GM23338 (cell line): ENCODE data around the gene PHF21A. TPM values are rescaled to one million over a fixed set of nuclear protein-coding genes. Genes with fewer than 3 reads are reported as not detected.

Experiments
- ATAC-seq: fragments of 200-7000 bp; cut with Tn5 transposase; 3 replicates; pipeline ENCODE4 v1.9.1; 2020
- DNase-seq: peaks from one replicate; pipeline ENCODE4 v3.0.0-alpha.2; 2015; ENCODE audit warnings: low spot score
- H2AFZ ChIP-seq: fragments of 200-600 bp; sonication (generic); 2 replicates; pipeline ENCODE4 v1.8.0; 2016; ENCODE audit warnings: antibody characterized with exemption, mild to moderate bottlenecking, moderate library complexity
- H3F3A ChIP-seq: fragments of 200-600 bp; sonication (generic); replicated peaks from 2 replicates; pipeline ENCODE4 v1.8.0; 2017; ENCODE audit warnings: antibody characterized with exemption, mixed run types, low read depth
- H3K27ac ChIP-seq: fragments of 200-600 bp; sonication (generic); 2 replicates; pipeline ENCODE4 v1.6.1; 2016; ENCODE audit warnings: low read depth
- H3K27me3 ChIP-seq: fragments of 200-600 bp; sonication (generic); 2 replicates; pipeline ENCODE4 v1.8.0; 2016; ENCODE audit warnings: mild to moderate bottlenecking, mixed run types, moderate library complexity; ENCODE audit not compliant: insufficient read depth
- H3K36me3 ChIP-seq: fragments of 200-600 bp; sonication (generic); 2 replicates; pipeline ENCODE4 v1.8.0; 2016; ENCODE audit warnings: mild to moderate bottlenecking; ENCODE audit not compliant: insufficient read depth
- H3K4me1 ChIP-seq: fragments of 200-600 bp; sonication (generic); 2 replicates; pipeline ENCODE4 v1.8.0; 2016; ENCODE audit warnings: mild to moderate bottlenecking, moderate library complexity; ENCODE audit not compliant: insufficient read depth
- H3K4me2 ChIP-seq: fragments of 200-600 bp; sonication (generic); 2 replicates; pipeline ENCODE4 v1.7.1; 2017; ENCODE audit warnings: mixed run types
- H3K4me3 ChIP-seq: fragments of 200-600 bp; sonication (generic); 2 replicates; pipeline ENCODE4 v1.6.1; 2016; ENCODE audit warnings: mixed run types
- H3K79me2 ChIP-seq: fragments of 200-600 bp; sonication (generic); replicated peaks from 2 replicates; pipeline ENCODE4 v1.8.0; 2017; ENCODE audit warnings: mild to moderate bottlenecking; ENCODE audit not compliant: insufficient read depth
- H3K9me2 ChIP-seq: fragments of 200-600 bp; sonication (generic); 2 replicates; pipeline ENCODE4 v1.8.0; 2017; ENCODE audit not compliant: insufficient read depth
- H4K20me1 ChIP-seq: fragments of 200-600 bp; sonication (generic); replicated peaks from 2 replicates; pipeline ENCODE4 v1.8.0; 2017; ENCODE audit warnings: mild to moderate bottlenecking; ENCODE audit not compliant: insufficient read depth
- H3K27ac Mint-ChIP-seq: 2 replicates; pipeline ENCODE4 v1.8.0; 2020; ENCODE audit warnings: inconsistent platforms, mild to moderate bottlenecking, moderate library complexity, mixed read lengths
- H3K27me3 Mint-ChIP-seq: 3 replicates; pipeline ENCODE4 v1.8.0; 2022; ENCODE audit warnings: low read depth, mild to moderate bottlenecking, moderate library complexity, mixed read lengths, inconsistent platforms; ENCODE audit not compliant: insufficient read depth, poor library complexity
- H3K36me3 Mint-ChIP-seq: 3 replicates; pipeline ENCODE4 v1.8.0; 2021; ENCODE audit warnings: low read depth, mild to moderate bottlenecking, inconsistent platforms, moderate library complexity, mixed read lengths
- H3K4me1 Mint-ChIP-seq: 3 replicates; pipeline ENCODE4 v1.8.0; 2020; ENCODE audit warnings: mild to moderate bottlenecking, inconsistent platforms, mixed read lengths
- H3K4me3 Mint-ChIP-seq: 3 replicates; pipeline ENCODE4 v1.8.0; 2021; ENCODE audit warnings: moderate library complexity, mild to moderate bottlenecking, inconsistent platforms, mixed read lengths
- H3K9me3 Mint-ChIP-seq: 3 replicates; pipeline ENCODE4 v1.8.0; 2020; ENCODE audit warnings: moderate library complexity, mild to moderate bottlenecking, inconsistent platforms, mixed read lengths
- CREB1 ChIP-seq: fragments of 250-450 bp; sonication (Bioruptor Pico); IDR thresholded peaks from 2 replicates; pipeline ENCODE4 v1.5.0; 2020; ENCODE audit warnings: low read depth, mild to moderate bottlenecking, moderate library complexity
- EZH2 ChIP-seq: fragments of 200-600 bp; sonication (generic); IDR thresholded peaks from one replicate; pipeline ENCODE4 v1.8.0; 2017; ENCODE audit warnings: antibody characterized with exemption, mild to moderate bottlenecking, low read depth; ENCODE audit not compliant: unreplicated experiment
- NANOG ChIP-seq: IDR thresholded peaks from 2 replicates; pipeline ENCODE4 v1.6.1; 2016; ENCODE audit warnings: antibody characterized with exemption, borderline replicate concordance
- POLR2AphosphoS5 ChIP-seq: IDR thresholded peaks from 2 replicates; pipeline ENCODE4 v1.6.1; 2016; ENCODE audit warnings: antibody characterized with exemption, low read depth
- ZNF114 ChIP-seq: fragments of 250-450 bp; sonication (Bioruptor Pico); IDR thresholded peaks from 2 replicates; pipeline ENCODE4 v1.5.0; 2020; ENCODE audit warnings: mild to moderate bottlenecking, moderate library complexity
- polyA plus RNA-seq: library from polyadenylated mRNA; unstranded; fragments of >200 nt; fragmentation: Nextera tagmentation; extraction: Ambion mirVana; gene quantifications from 2 replicates; pipeline ENCODE4 v1.2.1, GENCODE V29; 2016
- total RNA-seq: library from RNA; depleted of rRNA; stranded (reverse); fragments of >200 nt; shearing (Covaris generic); gene quantifications from 2 replicates; pipeline ENCODE4 v1.2.3, GENCODE V29; 2014
- TF ChIP-seq, protein P1 (sequence below): IDR thresholded peaks from 2 replicates; pipeline ENCODE4 v1.6.1; 2016; ENCODE audit warnings: antibody characterized with exemption
- TF ChIP-seq, protein P2 (sequence below): IDR thresholded peaks from one replicate; pipeline ENCODE4 v1.6.1; 2018; ENCODE audit warnings: antibody characterized with exemption; ENCODE audit not compliant: unreplicated experiment
- TF ChIP-seq, protein P3 (sequence below): fragments of 250-450 bp; sonication (Bioruptor Pico); IDR thresholded peaks from 2 replicates; pipeline ENCODE4 v1.5.0; 2020; ENCODE audit warnings: mild to moderate bottlenecking, moderate library complexity

Gene PHF21A
- total and polyA plus RNA-seq, 2 experiments from 2014 or later = 21.7 to 23.6 TPM

DNA sequence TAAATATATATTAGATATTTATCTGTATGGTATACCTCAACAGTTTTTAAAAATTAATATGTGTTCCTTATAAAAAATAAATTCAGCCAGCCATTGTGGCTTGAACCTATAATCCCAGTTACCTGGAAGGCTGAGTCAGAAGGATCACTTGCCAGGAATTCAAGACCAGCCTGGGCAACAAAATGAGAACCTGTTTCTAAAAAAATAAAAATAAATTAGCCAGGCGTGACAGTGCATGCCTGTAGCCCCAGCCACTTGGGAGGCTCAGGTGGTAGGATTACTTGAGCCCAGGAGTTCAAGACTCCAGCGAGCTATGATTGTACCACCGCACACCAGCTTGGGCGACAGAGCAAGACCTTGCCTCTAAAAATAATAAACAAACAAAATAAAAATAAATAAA, 54.9 kb downstream of the PHF21A start (continued):
- TF ChIP-seq, protein P1, sequence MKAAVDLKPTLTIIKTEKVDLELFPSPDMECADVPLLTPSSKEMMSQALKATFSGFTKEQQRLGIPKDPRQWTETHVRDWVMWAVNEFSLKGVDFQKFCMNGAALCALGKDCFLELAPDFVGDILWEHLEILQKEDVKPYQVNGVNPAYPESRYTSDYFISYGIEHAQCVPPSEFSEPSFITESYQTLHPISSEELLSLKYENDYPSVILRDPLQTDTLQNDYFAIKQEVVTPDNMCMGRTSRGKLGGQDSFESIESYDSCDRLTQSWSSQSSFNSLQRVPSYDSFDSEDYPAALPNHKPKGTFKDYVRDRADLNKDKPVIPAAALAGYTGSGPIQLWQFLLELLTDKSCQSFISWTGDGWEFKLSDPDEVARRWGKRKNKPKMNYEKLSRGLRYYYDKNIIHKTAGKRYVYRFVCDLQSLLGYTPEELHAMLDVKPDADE = no peak
- TF ChIP-seq EZH2 (no peak), POLR2AphosphoS5 (no peak)

DNA sequence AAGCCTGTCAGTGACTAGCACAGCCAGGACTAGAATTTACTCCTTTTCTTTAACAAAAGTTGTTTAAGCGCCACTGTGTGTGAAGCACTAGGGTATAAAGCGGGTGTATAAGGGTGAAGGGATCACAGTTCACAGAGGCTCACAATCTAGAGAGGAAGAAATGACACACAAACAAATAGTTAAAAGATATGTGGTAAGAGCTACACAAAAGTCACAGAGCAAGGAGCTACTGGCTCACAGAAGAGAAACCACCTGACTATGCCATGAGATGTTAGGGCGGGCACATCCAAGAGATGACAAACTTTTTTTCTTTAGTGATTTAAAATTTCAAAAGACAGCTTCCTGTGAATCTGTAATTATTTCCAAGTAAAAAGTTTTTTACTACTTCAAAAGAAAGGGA, 55.6 kb downstream of the PHF21A start:
- Histone ChIP-seq H3K79me2 (no peaks in the 10 kb centered on the region), H3K27me3 (no peaks in the 10 kb centered on the region), H3K4me3 (no peak overlapping the region), H3F3A (no peaks in the 10 kb centered on the region), H3K27ac (peak overlapping the region; percentile 26; the same call in 1 of the 2 replicates), H2AFZ (no peak overlapping the region), H3K4me2 (no peak overlapping the region), H4K20me1 (no peaks in the 10 kb centered on the region), H3K36me3 (no peaks in the 10 kb centered on the region), H3K4me1 (peaks cover 19% of the 10 kb centered on the region), H3K9me2 (no peaks in the 10 kb centered on the region)
- no peak for TF ChIP-seq CREB1
- TF ChIP-seq, protein P2, sequence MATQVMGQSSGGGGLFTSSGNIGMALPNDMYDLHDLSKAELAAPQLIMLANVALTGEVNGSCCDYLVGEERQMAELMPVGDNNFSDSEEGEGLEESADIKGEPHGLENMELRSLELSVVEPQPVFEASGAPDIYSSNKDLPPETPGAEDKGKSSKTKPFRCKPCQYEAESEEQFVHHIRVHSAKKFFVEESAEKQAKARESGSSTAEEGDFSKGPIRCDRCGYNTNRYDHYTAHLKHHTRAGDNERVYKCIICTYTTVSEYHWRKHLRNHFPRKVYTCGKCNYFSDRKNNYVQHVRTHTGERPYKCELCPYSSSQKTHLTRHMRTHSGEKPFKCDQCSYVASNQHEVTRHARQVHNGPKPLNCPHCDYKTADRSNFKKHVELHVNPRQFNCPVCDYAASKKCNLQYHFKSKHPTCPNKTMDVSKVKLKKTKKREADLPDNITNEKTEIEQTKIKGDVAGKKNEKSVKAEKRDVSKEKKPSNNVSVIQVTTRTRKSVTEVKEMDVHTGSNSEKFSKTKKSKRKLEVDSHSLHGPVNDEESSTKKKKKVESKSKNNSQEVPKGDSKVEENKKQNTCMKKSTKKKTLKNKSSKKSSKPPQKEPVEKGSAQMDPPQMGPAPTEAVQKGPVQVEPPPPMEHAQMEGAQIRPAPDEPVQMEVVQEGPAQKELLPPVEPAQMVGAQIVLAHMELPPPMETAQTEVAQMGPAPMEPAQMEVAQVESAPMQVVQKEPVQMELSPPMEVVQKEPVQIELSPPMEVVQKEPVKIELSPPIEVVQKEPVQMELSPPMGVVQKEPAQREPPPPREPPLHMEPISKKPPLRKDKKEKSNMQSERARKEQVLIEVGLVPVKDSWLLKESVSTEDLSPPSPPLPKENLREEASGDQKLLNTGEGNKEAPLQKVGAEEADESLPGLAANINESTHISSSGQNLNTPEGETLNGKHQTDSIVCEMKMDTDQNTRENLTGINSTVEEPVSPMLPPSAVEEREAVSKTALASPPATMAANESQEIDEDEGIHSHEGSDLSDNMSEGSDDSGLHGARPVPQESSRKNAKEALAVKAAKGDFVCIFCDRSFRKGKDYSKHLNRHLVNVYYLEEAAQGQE = no peak
- TF ChIP-seq, protein P3, sequence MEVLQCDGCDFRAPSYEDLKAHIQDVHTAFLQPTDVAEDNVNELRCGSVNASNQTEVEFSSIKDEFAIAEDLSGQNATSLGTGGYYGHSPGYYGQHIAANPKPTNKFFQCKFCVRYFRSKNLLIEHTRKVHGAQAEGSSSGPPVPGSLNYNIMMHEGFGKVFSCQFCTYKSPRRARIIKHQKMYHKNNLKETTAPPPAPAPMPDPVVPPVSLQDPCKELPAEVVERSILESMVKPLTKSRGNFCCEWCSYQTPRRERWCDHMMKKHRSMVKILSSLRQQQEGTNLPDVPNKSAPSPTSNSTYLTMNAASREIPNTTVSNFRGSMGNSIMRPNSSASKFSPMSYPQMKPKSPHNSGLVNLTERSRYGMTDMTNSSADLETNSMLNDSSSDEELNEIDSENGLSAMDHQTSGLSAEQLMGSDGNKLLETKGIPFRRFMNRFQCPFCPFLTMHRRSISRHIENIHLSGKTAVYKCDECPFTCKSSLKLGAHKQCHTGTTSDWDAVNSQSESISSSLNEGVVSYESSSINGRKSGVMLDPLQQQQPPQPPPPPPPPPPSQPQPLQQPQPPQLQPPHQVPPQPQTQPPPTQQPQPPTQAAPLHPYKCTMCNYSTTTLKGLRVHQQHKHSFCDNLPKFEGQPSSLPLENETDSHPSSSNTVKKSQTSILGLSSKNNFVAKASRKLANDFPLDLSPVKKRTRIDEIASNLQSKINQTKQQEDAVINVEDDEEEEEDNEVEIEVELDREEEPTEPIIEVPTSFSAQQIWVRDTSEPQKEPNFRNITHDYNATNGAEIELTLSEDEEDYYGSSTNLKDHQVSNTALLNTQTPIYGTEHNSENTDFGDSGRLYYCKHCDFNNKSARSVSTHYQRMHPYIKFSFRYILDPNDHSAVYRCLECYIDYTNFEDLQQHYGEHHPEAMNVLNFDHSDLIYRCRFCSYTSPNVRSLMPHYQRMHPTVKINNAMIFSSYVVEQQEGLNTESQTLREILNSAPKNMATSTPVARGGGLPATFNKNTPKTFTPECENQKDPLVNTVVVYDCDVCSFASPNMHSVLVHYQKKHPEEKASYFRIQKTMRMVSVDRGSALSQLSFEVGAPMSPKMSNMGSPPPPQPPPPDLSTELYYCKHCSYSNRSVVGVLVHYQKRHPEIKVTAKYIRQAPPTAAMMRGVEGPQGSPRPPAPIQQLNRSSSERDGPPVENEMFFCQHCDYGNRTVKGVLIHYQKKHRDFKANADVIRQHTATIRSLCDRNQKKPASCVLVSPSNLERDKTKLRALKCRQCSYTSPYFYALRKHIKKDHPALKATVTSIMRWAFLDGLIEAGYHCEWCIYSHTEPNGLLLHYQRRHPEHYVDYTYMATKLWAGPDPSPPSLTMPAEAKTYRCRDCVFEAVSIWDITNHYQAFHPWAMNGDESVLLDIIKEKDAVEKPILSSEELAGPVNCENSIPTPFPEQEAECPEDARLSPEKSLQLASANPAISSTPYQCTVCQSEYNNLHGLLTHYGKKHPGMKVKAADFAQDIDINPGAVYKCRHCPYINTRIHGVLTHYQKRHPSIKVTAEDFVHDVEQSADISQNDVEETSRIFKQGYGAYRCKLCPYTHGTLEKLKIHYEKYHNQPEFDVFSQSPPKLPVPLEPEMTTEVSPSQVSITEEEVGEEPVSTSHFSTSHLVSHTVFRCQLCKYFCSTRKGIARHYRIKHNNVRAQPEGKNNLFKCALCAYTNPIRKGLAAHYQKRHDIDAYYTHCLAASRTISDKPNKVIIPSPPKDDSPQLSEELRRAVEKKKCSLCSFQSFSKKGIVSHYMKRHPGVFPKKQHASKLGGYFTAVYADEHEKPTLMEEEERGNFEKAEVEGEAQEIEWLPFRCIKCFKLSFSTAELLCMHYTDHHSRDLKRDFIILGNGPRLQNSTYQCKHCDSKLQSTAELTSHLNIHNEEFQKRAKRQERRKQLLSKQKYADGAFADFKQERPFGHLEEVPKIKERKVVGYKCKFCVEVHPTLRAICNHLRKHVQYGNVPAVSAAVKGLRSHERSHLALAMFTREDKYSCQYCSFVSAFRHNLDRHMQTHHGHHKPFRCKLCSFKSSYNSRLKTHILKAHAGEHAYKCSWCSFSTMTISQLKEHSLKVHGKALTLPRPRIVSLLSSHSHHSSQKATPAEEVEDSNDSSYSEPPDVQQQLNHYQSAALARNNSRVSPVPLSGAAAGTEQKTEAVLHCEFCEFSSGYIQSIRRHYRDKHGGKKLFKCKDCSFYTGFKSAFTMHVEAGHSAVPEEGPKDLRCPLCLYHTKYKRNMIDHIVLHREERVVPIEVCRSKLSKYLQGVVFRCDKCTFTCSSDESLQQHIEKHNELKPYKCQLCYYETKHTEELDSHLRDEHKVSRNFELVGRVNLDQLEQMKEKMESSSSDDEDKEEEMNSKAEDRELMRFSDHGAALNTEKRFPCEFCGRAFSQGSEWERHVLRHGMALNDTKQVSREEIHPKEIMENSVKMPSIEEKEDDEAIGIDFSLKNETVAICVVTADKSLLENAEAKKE (CRISPR knock-in tag) = no peak
- TF ChIP-seq NANOG = no peak
- TF ChIP-seq, protein P1 = no peak
- TF ChIP-seq ZNF114 (CRISPR knock-in tag) = no peak
- no peak for TF ChIP-seq EZH2
- no peaks in the 10 kb centered on the region; the same call in 2 of the 3 replicates for H3K9me3 Mint-ChIP-seq
- H3K27me3 Mint-ChIP-seq = no peaks in the 10 kb centered on the region
- no peak overlapping the region for H3K4me3 Mint-ChIP-seq
- H3K36me3 Mint-ChIP-seq = peaks cover 8% of the 10 kb centered on the region; the same call in 2 of the 3 replicates
- H3K27ac Mint-ChIP-seq = peak overlapping the region; percentile 25
- H3K4me1 Mint-ChIP-seq = peaks cover 22% of the 10 kb centered on the region
- DNase-seq (no peak), ATAC-seq (peak; percentile 31; the same call in 2 of the 3 replicates)
